GM12878 (cell line): ENCODE results near the gene ARL6IP5. TPM values are rescaled to one million over a fixed set of nuclear protein-coding genes. Genes with fewer than 3 reads are reported as not detected.

Experiments used
- ATAC-seq: fragments of 200-7000 bp; cut with Tn5 transposase; 3 replicates; pipeline ENCODE4 v1.9.1; 2020; ENCODE audit warnings: mild to moderate bottlenecking, moderate library complexity
- BruUV-seq: library from RNA; stranded (reverse); fragments of 400-500 nt; replicated peaks from 2 replicates; lab custom pipeline; 2021; lab: Mats Ljungman, UMichigan
- CTCF ChIA-PET: fragments of 300-600 bp; sonication (Branson Sonifier 250); formaldehyde crosslinking; extraction: SDS; loops from one replicate; lab custom pipeline; 2021; ENCODE audit warnings: inconsistent platforms; lab: Yijun Ruan, JAX
- POLR2A ChIA-PET: fragments of 350-600 bp; formaldehyde crosslinking; extraction: SDS; loops from one replicate; lab custom pipeline; 2021; ENCODE audit warnings: inconsistent platforms; lab: Charles Lee
- RAD21 ChIA-PET: fragments of 300-600 bp; sonication (Branson Sonifier 250); formaldehyde crosslinking; loops from one replicate; lab custom pipeline; 2023; ENCODE audit warnings: antibody characterized with exemption; ENCODE audit not compliant: unreplicated experiment; lab: Charles Lee
- SMC1A ChIA-PET: fragments of 300-600 bp; sonication (Branson Sonifier 250); formaldehyde crosslinking; loops from one replicate; lab custom pipeline; 2023; ENCODE audit not compliant: unreplicated experiment, uncharacterized antibody; lab: Charles Lee
- DNase-seq: peaks from one replicate; pipeline ENCODE4 v3.0.0-alpha.2; 2011; ENCODE audit warnings: low read depth, low spot score
- FAIRE-seq: peaks from 3 replicates; lab custom pipeline; 2011; peaks lifted over from hg19 to GRCh38; lab: Jason Lieb, UNC
- H2AFZ ChIP-seq: 2 replicates; pipeline ENCODE4 v1.6.0; 2011; ENCODE audit warnings: low read depth, low read length, control low read depth; ENCODE audit not compliant: control insufficient read depth
- H3K27ac ChIP-seq: 2 replicates; pipeline ENCODE4 v1.5.1; 2011; ENCODE audit warnings: control low read depth; ENCODE audit not compliant: control insufficient read depth, insufficient read depth
- H3K27me3 ChIP-seq, 2 experiments: replicated peaks in 1 of 2; 2 replicates each; pipeline versions ENCODE4 v1.6.0 to v1.6.1; 2011; ENCODE audit warnings: low read length in 1 of 2; ENCODE audit not compliant: control insufficient read depth in 2 of 2, insufficient read depth in 2 of 2
- H3K36me3 ChIP-seq, 2 experiments: 2 replicates each; pipeline ENCODE4 v1.5.1; 2011; ENCODE audit warnings: low read length in 1 of 2; ENCODE audit not compliant: control insufficient read depth in 2 of 2, insufficient read depth in 2 of 2
- H3K4me1 ChIP-seq: 2 replicates; pipeline ENCODE4 v1.6.1; 2011; ENCODE audit warnings: mild to moderate bottlenecking, low read length, moderate library complexity, mixed read lengths; ENCODE audit not compliant: control insufficient read depth, insufficient read depth
- H3K4me2 ChIP-seq: 2 replicates; pipeline ENCODE4 v1.6.0; 2011; ENCODE audit warnings: control low read depth; ENCODE audit not compliant: control insufficient read depth, insufficient read depth
- H3K4me3 ChIP-seq: fragments of 200-600 bp; sonication (generic); 2 replicates; pipeline ENCODE4 v1.5.1; 2016
- H3K79me2 ChIP-seq: 2 replicates; pipeline ENCODE4 v1.6.0; 2011; ENCODE audit warnings: low read length; ENCODE audit not compliant: control insufficient read depth, insufficient read depth
- H3K9ac ChIP-seq: 2 replicates; pipeline ENCODE4 v1.8.0; 2011; ENCODE audit warnings: low read length, control low read depth, mixed read lengths; ENCODE audit not compliant: control insufficient read depth, insufficient read depth
- H3K9me3 ChIP-seq: replicated peaks from 3 replicates; pipeline ENCODE4 v1.5.1; 2011; ENCODE audit warnings: mild to moderate bottlenecking, low read length; ENCODE audit not compliant: control insufficient read depth, insufficient read depth
- H4K20me1 ChIP-seq: 2 replicates; pipeline ENCODE4 v1.6.0; 2011; ENCODE audit not compliant: control insufficient read depth, insufficient read depth
- BCL11A ChIP-seq: IDR thresholded peaks from 2 replicates; pipeline ENCODE4 v1.6.1; 2011; ENCODE audit warnings: low read depth, low read length
- CEBPB ChIP-seq, 2 experiments: fragments of 150-350 bp in 1 of 2; IDR thresholded peaks; 2 replicates each; pipeline ENCODE4 v1.6.1; 2012 to 2014; ENCODE audit warnings: low read depth in 2 of 2, low read length in 2 of 2, borderline replicate concordance in 1 of 2, inconsistent platforms in 1 of 2
- CHD4 ChIP-seq: fragments of 200-600 bp; sonication (generic); IDR thresholded peaks from 2 replicates; pipeline ENCODE4 v1.6.1; 2016; ENCODE audit warnings: mild to moderate bottlenecking
- FOXK2 ChIP-seq: fragments of 450-650 bp; IDR thresholded peaks from 2 replicates; pipeline ENCODE4 v1.6.1; 2017; ENCODE audit warnings: mild to moderate bottlenecking, moderate library complexity
- GABPA ChIP-seq: IDR thresholded peaks from 2 replicates; pipeline ENCODE4 v1.6.1; 2014; ENCODE audit warnings: antibody characterized with exemption, low read depth, mild to moderate bottlenecking, inconsistent platforms
- GATAD2B ChIP-seq: fragments of 450-650 bp; conservative IDR thresholded peaks from 2 replicates; pipeline ENCODE4 v1.6.1; 2017; ENCODE audit warnings: low read depth, mild to moderate bottlenecking, moderate library complexity
- IKZF1 ChIP-seq: fragments of 450-650 bp; conservative IDR thresholded peaks from 2 replicates; pipeline ENCODE4 v1.6.1; 2017; ENCODE audit warnings: antibody characterized with exemption, mild to moderate bottlenecking
- KAT2A ChIP-seq: conservative IDR thresholded peaks from 2 replicates; pipeline ENCODE4 v1.6.1; 2011; ENCODE audit warnings: low read depth, low read length; ENCODE audit not compliant: control insufficient read depth
- MEF2A ChIP-seq: IDR thresholded peaks from 2 replicates; pipeline ENCODE4 v1.6.1; 2011; ENCODE audit warnings: low read depth, mild to moderate bottlenecking, low read length, moderate library complexity; ENCODE audit not compliant: insufficient read depth
- RUNX3 ChIP-seq: IDR thresholded peaks from 2 replicates; pipeline ENCODE4 v1.6.1; 2012; ENCODE audit warnings: low read length, inconsistent platforms
- SMARCA5 ChIP-seq: fragments of 450-650 bp; IDR thresholded peaks from 2 replicates; pipeline ENCODE4 v1.6.1; 2017; ENCODE audit warnings: mild to moderate bottlenecking
- SPI1 ChIP-seq: IDR thresholded peaks from 2 replicates; pipeline ENCODE4 v1.6.1; 2011; ENCODE audit warnings: low read depth, mild to moderate bottlenecking, low read length, moderate library complexity, borderline replicate concordance; ENCODE audit not compliant: insufficient read depth
- SREBF2 ChIP-seq: IDR thresholded peaks from 2 replicates; pipeline ENCODE4 v1.6.1; 2012; ENCODE audit warnings: mild to moderate bottlenecking, low read length
- STAT1 ChIP-seq: fragments of 450-650 bp; conservative IDR thresholded peaks from 2 replicates; pipeline ENCODE4 v1.6.1; 2014; ENCODE audit warnings: antibody characterized with exemption, mild to moderate bottlenecking
- TCF7 ChIP-seq: IDR thresholded peaks from 2 replicates; pipeline ENCODE4 v1.6.1; 2014; ENCODE audit warnings: antibody characterized with exemption, borderline replicate concordance
- YBX1 ChIP-seq: fragments of 450-650 bp; IDR thresholded peaks from 2 replicates; pipeline ENCODE4 v1.6.1; 2016; ENCODE audit warnings: antibody characterized with exemption
- WGBS: methylation state at CpG from one replicate; pipeline ENCODE4 v1.1.6; 2016; ENCODE audit warnings: low lambda C conversion rate; ENCODE audit not compliant: insufficient replicate concordance, insufficient coverage; ENCODE audit errors: missing lambda C conversion rate; 5-methylcytosine and 5-hydroxymethylcytosine counted together
- in situ Hi-C: fragments of 300-500 bp; cut with MboI; formaldehyde crosslinking; loops from 9 replicates; pipeline ENCODE4 v1.14.3; 2018; ENCODE audit warnings: mixed read lengths
- intact Hi-C: fragments of 100-400 bp; cut with micrococcal nuclease; formaldehyde crosslinking; loops from one replicate; pipeline ENCODE4 v1.14.2; 2022; ENCODE audit not compliant: unreplicated experiment
- polyA plus RNA-seq, 11 experiments: library from polyadenylated mRNA; depleted of rRNA in 4 of 11; unstranded in 6 of 11; stranded (reverse) in 5 of 11; fragments of >200 nt; fragmentation: Nextera tagmentation in 4 of 11; fragmentation: Illumina TruSeq in 1 of 11; extraction: Ambion mirVana in 4 of 11; extraction: Trizol in 1 of 11; gene quantifications; 1 replicate in 1 of 11; 2 replicates in 10 of 11; pipeline versions ENCODE4 v1.2.1 to v1.2.3, GENCODE V29; 2011 to 2016; ENCODE audit warnings: inconsistent platforms in 2 of 11, missing spikeins in 2 of 11, low read depth in 1 of 11
- total RNA-seq, 4 experiments: library from RNA; depleted of rRNA in 3 of 4; stranded (reverse); fragments of >200 nt in 3 of 4; fragmentation: Illumina TruSeq in 1 of 4; extraction: Trizol in 1 of 4; gene quantifications; 2 replicates each; pipeline versions ENCODE4 v1.2.1 to v1.2.3, GENCODE V29; 2013 to 2021
- TF ChIP-seq, protein P1 (sequence below): fragments of 450-650 bp; IDR thresholded peaks from 2 replicates; pipeline ENCODE4 v1.6.1; 2017; ENCODE audit warnings: mild to moderate bottlenecking, moderate library complexity
- TF ChIP-seq, protein P2 (sequence below): fragments of 450-650 bp; IDR thresholded peaks from 2 replicates; pipeline ENCODE4 v1.6.1; 2018; ENCODE audit warnings: mild to moderate bottlenecking, low read depth, moderate library complexity; ENCODE audit not compliant: partially characterized antibody

The ARL6IP5 gene
- total and polyA plus RNA-seq, 10 of the 15 experiments (the other 5 are each of a cell fraction or from before 2014, with no cell fraction given), result 78.2 to 310 (median 148) TPM

DNA sequence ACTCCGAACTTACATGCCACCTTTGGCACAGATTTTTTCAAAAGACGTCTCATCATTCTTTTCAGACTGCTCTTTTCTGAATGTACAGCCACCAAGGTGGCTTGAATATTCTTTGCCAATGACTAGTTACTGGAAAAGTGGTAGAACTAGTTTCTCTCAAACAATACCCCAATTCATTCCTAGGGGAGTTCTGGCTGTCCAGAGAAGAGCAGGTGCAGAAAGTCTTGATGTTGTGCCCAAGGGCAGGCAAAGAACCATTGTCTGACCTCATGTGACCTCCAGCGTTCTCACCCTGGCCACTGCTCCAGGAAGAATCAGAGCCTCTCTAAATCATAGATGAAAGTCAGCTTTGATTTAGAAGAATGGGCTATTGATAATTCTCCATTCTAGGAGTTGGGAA, 32.2 kb downstream of the ARL6IP5 start:
- FAIRE-seq (no peak), DNase-seq (no peak), ATAC-seq (no peak)
- no peaks in the 10 kb centered on the region for H3K79me2 ChIP-seq
- 44% methylated on average over 3 of the region's 3 CpGs for WGBS
- H3K9ac ChIP-seq, result no peak overlapping the region
- in situ Hi-C loops (no loop called here), intact Hi-C loops (no loop called here)
- H3K4me1 ChIP-seq, result no peaks in the 10 kb centered on the region
- H3K4me3 ChIP-seq, result no peak overlapping the region
- ChIA-PET CTCF (no interaction called here), RAD21 (no interaction called here), POLR2A (no interaction called here)
- no peak overlapping the region for H3K27ac ChIP-seq
- H3K4me2 ChIP-seq, result no peak overlapping the region
- H3K36me3 ChIP-seq, result no peaks in the 10 kb centered on the region
- H3K9me3 ChIP-seq, result no peaks in the 10 kb centered on the region
- BruUV-seq, result no TSS peak
- no peak overlapping the region for H2AFZ ChIP-seq
- H4K20me1 ChIP-seq, result no peaks in the 10 kb centered on the region
- H3K27me3 ChIP-seq, result 0 out of 4 replicates have a peak, but pooled peaks cover 0 to 3% of the 10 kb centered on the region in 2 experiments
- TF ChIP-seq GABPA (no peak), YBX1 (no peak), SMARCA5 (no peak), FOXK2 (no peak), RUNX3 (no peak), BCL11A (no peak), SPI1 (no peak), SREBF2 (no peak), CHD4 (no peak), STAT1 (no peak), GATAD2B (no peak), MEF2A (no peak), IKZF1 (no peak), TCF7 (no peak), CEBPB (IDR thresholded peaks at IDR 0.05; ENCODE audit: borderline replicate concordance in 1 of 2, low read depth in 2 of 2, low read length in 2 of 2) (no peak), KAT2A (no peak)
- TF ChIP-seq, protein P1, sequence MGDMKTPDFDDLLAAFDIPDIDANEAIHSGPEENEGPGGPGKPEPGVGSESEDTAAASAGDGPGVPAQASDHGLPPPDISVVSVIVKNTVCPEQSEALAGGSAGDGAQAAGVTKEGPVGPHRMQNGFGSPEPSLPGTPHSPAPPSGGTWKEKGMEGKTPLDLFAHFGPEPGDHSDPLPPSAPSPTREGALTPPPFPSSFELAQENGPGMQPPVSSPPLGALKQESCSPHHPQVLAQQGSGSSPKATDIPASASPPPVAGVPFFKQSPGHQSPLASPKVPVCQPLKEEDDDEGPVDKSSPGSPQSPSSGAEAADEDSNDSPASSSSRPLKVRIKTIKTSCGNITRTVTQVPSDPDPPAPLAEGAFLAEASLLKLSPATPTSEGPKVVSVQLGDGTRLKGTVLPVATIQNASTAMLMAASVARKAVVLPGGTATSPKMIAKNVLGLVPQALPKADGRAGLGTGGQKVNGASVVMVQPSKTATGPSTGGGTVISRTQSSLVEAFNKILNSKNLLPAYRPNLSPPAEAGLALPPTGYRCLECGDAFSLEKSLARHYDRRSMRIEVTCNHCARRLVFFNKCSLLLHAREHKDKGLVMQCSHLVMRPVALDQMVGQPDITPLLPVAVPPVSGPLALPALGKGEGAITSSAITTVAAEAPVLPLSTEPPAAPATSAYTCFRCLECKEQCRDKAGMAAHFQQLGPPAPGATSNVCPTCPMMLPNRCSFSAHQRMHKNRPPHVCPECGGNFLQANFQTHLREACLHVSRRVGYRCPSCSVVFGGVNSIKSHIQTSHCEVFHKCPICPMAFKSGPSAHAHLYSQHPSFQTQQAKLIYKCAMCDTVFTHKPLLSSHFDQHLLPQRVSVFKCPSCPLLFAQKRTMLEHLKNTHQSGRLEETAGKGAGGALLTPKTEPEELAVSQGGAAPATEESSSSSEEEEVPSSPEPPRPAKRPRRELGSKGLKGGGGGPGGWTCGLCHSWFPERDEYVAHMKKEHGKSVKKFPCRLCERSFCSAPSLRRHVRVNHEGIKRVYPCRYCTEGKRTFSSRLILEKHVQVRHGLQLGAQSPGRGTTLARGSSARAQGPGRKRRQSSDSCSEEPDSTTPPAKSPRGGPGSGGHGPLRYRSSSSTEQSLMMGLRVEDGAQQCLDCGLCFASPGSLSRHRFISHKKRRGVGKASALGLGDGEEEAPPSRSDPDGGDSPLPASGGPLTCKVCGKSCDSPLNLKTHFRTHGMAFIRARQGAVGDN, result no peak
- TF ChIP-seq, protein P2, sequence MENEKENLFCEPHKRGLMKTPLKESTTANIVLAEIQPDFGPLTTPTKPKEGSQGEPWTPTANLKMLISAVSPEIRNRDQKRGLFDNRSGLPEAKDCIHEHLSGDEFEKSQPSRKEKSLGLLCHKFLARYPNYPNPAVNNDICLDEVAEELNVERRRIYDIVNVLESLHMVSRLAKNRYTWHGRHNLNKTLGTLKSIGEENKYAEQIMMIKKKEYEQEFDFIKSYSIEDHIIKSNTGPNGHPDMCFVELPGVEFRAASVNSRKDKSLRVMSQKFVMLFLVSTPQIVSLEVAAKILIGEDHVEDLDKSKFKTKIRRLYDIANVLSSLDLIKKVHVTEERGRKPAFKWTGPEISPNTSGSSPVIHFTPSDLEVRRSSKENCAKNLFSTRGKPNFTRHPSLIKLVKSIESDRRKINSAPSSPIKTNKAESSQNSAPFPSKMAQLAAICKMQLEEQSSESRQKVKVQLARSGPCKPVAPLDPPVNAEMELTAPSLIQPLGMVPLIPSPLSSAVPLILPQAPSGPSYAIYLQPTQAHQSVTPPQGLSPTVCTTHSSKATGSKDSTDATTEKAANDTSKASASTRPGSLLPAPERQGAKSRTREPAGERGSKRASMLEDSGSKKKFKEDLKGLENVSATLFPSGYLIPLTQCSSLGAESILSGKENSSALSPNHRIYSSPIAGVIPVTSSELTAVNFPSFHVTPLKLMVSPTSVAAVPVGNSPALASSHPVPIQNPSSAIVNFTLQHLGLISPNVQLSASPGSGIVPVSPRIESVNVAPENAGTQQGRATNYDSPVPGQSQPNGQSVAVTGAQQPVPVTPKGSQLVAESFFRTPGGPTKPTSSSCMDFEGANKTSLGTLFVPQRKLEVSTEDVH, result no peak
- TF ChIP-seq, all 136 proteins: peak for 0
- SMC1A ChIA-PET, result interaction anchor here (1.1 kb wide), 1 partner anchor 45 kb away, joined by 6 read pairs; no protein-coding TSS in a partner anchor
